Mucosa of descending colon (tissue), 3 donors: ENCODE measurements around the gene EMX2. TPM values are rescaled to one million over a fixed set of nuclear protein-coding genes. Genes with fewer than 3 reads are reported as not detected.

Experiments
- ATAC-seq: fragments of 200-7000 bp; cut with Tn5 transposase; one replicate; pipeline ENCODE4 v1.9.1; 2020; ENCODE audit warnings: mild to moderate bottlenecking, moderate library complexity
- DNase-seq, 3 donors: peaks; one replicate each; pipeline ENCODE4 v3.0.0-alpha.2; 2020
- H3K36me3 ChIP-seq: fragments of 200-600 bp; one replicate; pipeline ENCODE4 v1.8.0; 2021; ENCODE audit warnings: low read depth, mild to moderate bottlenecking
- H3K4me1 ChIP-seq: fragments of 200-600 bp; one replicate; pipeline ENCODE4 v1.8.0; 2021; ENCODE audit warnings: low read depth, mild to moderate bottlenecking
- H3K4me3 ChIP-seq: fragments of 200-600 bp; one replicate; pipeline ENCODE4 v1.8.0; 2021; ENCODE audit warnings: mild to moderate bottlenecking
- H3K9me3 ChIP-seq: fragments of 200-600 bp; one replicate; pipeline ENCODE4 v1.8.0; 2021; ENCODE audit warnings: mild to moderate bottlenecking
- intact Hi-C, 2 donors: fragments of 100-400 bp; cut with DNase I in 1 of 2; cut with micrococcal nuclease in 1 of 2; formaldehyde crosslinking; loops; one replicate each; pipeline versions ENCODE4 v1.11.0 to v1.11.1; 2022; cut with DNase I, micrococcal nuclease
- total RNA-seq, 3 donors: library from RNA; stranded (reverse); fragmentation: NEBNext Ultra II Directional in 2 of 3; extraction: Animal tissue kit (Norgen Biotek cat#: 25700) in 2 of 3; gene quantifications; one replicate each; pipeline versions ENCODE4 v1.2.1 to v1.2.4, GENCODE V29; 2021 to 2023
- TF ChIP-seq, protein P1 (sequence below): fragments of 200-600 bp; IDR thresholded peaks from one replicate; pipeline ENCODE4 v1.8.0; 2022; ENCODE audit warnings: antibody characterized with exemption, mild to moderate bottlenecking
- donor health status: DM: no; HTN: no; CAD: no; lungs with moderate emphysema.
- donor health status: DM: no; HTN: no; CAD: no.
- donor health status: DM: no; HTN: yes; CAD: no.

Gene EMX2
- total RNA-seq, 3 donors from 2014 or later: not detected

DNA sequence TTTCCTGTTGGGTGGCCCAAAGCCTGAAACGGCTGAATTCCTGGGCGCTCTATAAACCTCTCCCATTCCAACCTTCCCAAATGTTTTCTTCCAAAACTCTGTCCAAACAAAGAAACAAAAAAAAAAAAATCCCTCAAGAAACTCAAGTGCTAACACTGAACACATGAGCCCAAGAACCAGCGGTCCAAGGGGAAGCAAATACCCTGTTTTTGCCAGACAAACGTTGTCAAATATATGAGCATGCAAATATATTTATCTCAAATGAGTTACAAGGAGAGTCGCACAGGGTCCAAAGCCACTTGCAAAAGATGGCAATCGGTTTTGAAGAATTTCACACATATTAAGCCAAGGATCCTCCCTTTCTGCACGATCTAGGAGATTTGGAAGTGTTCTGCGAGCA lies 23.3 kb upstream of the EMX2 start:
- Histone ChIP-seq H3K4me1 (no peaks in the 10 kb centered on the region), H3K36me3 (no peaks in the 10 kb centered on the region), H3K9me3 (no peaks in the 10 kb centered on the region), H3K4me3 (no peak overlapping the region)
- no peak for DNase-seq
- intact Hi-C loops: no loop called here
- TF ChIP-seq, protein P1, sequence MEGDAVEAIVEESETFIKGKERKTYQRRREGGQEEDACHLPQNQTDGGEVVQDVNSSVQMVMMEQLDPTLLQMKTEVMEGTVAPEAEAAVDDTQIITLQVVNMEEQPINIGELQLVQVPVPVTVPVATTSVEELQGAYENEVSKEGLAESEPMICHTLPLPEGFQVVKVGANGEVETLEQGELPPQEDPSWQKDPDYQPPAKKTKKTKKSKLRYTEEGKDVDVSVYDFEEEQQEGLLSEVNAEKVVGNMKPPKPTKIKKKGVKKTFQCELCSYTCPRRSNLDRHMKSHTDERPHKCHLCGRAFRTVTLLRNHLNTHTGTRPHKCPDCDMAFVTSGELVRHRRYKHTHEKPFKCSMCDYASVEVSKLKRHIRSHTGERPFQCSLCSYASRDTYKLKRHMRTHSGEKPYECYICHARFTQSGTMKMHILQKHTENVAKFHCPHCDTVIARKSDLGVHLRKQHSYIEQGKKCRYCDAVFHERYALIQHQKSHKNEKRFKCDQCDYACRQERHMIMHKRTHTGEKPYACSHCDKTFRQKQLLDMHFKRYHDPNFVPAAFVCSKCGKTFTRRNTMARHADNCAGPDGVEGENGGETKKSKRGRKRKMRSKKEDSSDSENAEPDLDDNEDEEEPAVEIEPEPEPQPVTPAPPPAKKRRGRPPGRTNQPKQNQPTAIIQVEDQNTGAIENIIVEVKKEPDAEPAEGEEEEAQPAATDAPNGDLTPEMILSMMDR: no peak
- ATAC-seq: no peak

DNA sequence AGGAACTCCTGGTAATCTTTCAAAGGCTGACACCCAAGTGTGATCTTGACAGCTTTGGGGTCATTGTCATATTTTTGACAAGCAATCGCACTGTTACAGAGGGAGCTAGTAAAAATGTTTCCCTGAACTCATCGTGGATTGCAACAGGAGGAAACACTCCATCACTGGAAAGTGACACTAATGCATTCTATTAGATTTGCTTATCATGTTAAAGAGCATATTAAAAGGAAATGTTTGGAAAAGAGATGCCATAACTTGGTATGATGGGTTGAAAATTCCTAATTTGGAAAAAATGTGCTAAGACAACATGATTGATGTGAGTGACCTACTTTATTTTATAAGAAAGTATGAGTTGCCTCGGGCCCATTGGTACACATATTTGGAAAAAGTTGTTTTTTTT lies 22.7 kb upstream of the EMX2 start:
- Histone ChIP-seq H3K9me3 (no peaks in the 10 kb centered on the region), H3K4me3 (no peak overlapping the region), H3K36me3 (no peaks in the 10 kb centered on the region), H3K4me1 (no peaks in the 10 kb centered on the region)
- no peak for ATAC-seq
- no peak for DNase-seq
- TF ChIP-seq, protein P1: no peak
- intact Hi-C loops: no loop called here

DNA sequence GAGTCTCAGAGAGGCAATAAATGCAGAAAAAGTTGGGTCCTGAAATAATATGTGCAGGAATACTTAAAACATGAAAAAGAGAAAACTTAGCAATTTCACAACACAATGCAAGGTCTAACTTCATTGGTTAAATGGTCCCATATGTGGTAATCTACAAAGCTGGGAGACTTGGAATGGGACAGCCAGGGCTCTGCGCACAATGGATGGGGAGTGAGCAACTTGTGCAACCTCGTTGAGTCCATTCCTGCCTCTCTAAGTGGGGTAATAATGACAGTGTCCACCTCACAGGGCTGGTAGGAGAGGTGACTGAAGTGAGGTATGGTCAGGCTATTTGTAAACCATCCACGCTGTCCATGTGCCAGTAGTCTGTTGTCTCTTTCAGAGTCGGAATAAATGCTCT lies 11.8 kb upstream of the EMX2 start:
- H3K36me3 ChIP-seq: no peaks in the 10 kb centered on the region
- DNase-seq (no peak), ATAC-seq (no peak)
- no peak overlapping the region for H3K4me3 ChIP-seq
- peaks cover 7% of the 10 kb centered on the region for H3K4me1 ChIP-seq
- TF ChIP-seq, protein P1: no peak
- H3K9me3 ChIP-seq: no peaks in the 10 kb centered on the region
- intact Hi-C loops: loop anchor here in 1 of 2 donors (10.0 kb wide), 1 partner anchor 714 kb away; no protein-coding TSS in a partner anchor

DNA sequence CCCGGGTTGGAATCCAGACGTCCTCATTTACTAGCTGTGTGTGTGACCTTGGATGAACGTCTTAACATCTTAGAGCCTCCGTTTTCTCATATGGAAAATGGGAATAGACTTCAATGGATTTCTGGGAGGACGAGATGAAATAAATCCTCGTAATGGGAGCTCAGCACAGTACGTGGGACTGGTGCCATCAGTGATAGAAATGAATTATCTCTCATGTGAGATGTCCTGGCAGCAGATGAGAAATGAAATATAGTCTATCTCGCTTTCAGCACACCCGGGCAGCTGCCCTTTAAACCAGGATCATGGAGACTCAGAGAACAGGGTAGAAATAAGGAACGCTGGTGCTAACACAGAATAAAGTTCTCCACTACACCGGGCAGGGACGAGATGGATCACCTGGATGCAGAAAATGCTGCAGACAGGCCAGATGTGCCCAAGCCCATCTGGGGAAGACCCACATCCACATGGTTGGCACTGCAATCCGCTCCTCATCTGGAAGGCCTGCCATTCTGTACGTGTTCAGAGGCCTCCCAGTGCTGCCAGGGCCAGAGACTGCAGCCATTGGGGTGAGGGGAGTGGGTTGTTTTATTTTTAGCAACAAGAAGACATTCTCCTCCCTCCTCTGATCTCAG lies 11.1 kb upstream of the EMX2 start:
- H3K36me3 ChIP-seq: no peaks in the 10 kb centered on the region
- DNase-seq: no peak
- ATAC-seq: no peak
- intact Hi-C loops: loop anchor here in 1 of 2 donors (10.0 kb wide), 1 partner anchor 713 kb away; no protein-coding TSS in a partner anchor
- no peak overlapping the region for H3K4me3 ChIP-seq
- no peaks in the 10 kb centered on the region for H3K9me3 ChIP-seq
- H3K4me1 ChIP-seq: peaks cover 7% of the 10 kb centered on the region
- TF ChIP-seq, protein P1: no peak

DNA sequence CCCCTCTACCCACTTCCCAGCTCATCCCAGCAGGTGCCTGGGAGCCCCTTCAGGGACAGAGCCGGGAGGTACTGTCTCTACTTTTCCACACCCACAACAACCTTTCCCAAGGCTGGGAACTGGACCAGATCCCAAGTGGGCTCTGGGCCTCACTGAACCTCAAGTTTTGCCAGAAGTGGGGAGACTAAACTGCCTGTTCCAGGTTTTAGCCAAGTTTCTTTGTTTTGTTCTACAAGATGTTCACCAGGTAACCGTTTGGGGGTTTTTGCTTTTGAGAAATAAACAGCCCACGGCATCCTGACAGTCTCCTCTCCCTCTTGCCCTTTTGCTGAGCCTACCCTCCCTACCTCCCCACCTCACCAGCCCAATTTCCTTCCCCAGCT lies 10.6 kb upstream of the EMX2 start:
- DNase-seq: no peak
- Histone ChIP-seq H3K36me3 (no peaks in the 10 kb centered on the region), H3K4me3 (no peak overlapping the region), H3K9me3 (no peaks in the 10 kb centered on the region), H3K4me1 (peaks cover 7% of the 10 kb centered on the region)
- ATAC-seq: no peak
- intact Hi-C loops: loop anchor here in 1 of 2 donors (10.0 kb wide), 1 partner anchor 713 kb away; no protein-coding TSS in a partner anchor
- TF ChIP-seq, protein P1: no peak
